ENCODE data around the gene AWAT2. TPM values are rescaled to one million over a fixed set of nuclear protein-coding genes. Genes with fewer than 3 reads are reported as not detected.

The AWAT2 gene
- total RNA-seq, 4 donors from 2014 or later = not detected

GRCh38 chrX:70033348-70034051 is 16.2 kb downstream of the AWAT2 start:
- Histone ChIP-seq H3K36me3 (no peaks in the 10 kb centered on the region), H3K27me3 (no peaks in the 10 kb centered on the region), H3K27ac (no peak overlapping the region), H3K4me3 (no peak overlapping the region), H3K4me1 (peaks cover 0 to 4% (median 0%) of the 10 kb centered on the region in 3 donors), H3K9me3 (no peaks in the 10 kb centered on the region)
- DNase-seq = no peak
- intact Hi-C loops (cut with DNase I) = loop anchor here (10.0 kb wide), 1 partner anchor 61 kb away; no protein-coding TSS in a partner anchor
- 55 to 63% methylated on average over 4 to 10 of the region's 10 CpGs for WGBS, 2 donors
- TF ChIP-seq CTCF (IDR thresholded peaks at IDR 0.05) (peak in 4 of 6 experiments; percentile 23 to 47 (median 28)), POLR2A (IDR thresholded peaks at IDR 0.05) (no peak)

- H3K9me3 ChIP-seq = no peaks in the 10 kb centered on the region
- no peaks in the 10 kb centered on the region for H3K36me3 ChIP-seq
- TF ChIP-seq POLR2A (IDR thresholded peaks at IDR 0.05) = no peak
- TF ChIP-seq CTCF (IDR thresholded peaks at IDR 0.05) = no peak
- intact Hi-C loops (cut with DNase I) = loop anchor here (10.0 kb wide), 1 partner anchor 62 kb away; no protein-coding TSS in a partner anchor
- WGBS, 2 donors = 44 to 60% methylated on average over 1 to 2 of the region's 2 CpGs
- no peak overlapping the region for H3K27ac ChIP-seq
- no peaks in the 10 kb centered on the region for H3K27me3 ChIP-seq
- DNase-seq = no peak
- H3K4me1 ChIP-seq = peaks cover 0 to 4% (median 0%) of the 10 kb centered on the region in 3 donors
- H3K4me3 ChIP-seq = no peak overlapping the region
These were observed 16.9 kb downstream of the AWAT2 start for GRCh38 chrX:70032792-70033191.

- Histone ChIP-seq H3K27me3 (no peaks in the 10 kb centered on the region), H3K27ac (no peak overlapping the region), H3K4me3 (no peak overlapping the region), H3K36me3 (no peaks in the 10 kb centered on the region), H3K4me1 (peaks cover 0 to 4% (median 0%) of the 10 kb centered on the region in 3 donors), H3K9me3 (no peaks in the 10 kb centered on the region)
- intact Hi-C loops (cut with DNase I) = loop anchor here (10.0 kb wide), 1 partner anchor 64 kb away; no protein-coding TSS in a partner anchor
- 17 to 20% methylated on average over 1 to 4 of the region's 4 CpGs for WGBS, 2 donors
- TF ChIP-seq CTCF (IDR thresholded peaks at IDR 0.05) (peak in 5 of 6 experiments; percentile 43 to 64 (median 57)), POLR2A (IDR thresholded peaks at IDR 0.05) (no peak)
- DNase-seq = no peak
These were observed 19.4 kb downstream of the AWAT2 start for GRCh38 chrX:70030301-70030767.

DNA sequence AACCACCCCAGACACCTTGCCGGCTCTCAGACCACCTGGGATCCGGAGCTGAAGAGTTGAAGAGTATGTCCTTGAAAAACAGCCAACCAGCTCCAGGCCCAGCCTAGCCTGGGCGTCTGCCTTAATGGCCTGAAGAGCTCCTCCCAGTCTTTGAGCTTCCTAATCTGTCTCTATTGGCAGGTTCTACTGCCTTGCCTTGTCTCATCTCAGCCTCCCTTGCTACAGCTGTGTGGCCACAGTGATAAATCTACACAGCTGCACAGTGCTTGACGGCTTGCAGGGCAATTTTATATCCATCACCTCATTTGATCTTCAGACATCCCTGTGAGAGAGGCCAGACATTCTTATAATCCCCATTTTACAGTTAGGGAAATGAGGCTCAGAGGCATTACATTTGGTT is 19.9 kb downstream of the AWAT2 start:
- intact Hi-C loops (cut with DNase I) = loop anchor here (10.0 kb wide), 1 partner anchor 65 kb away; no protein-coding TSS in a partner anchor

More for the DNA sequence above, 19.9 kb downstream of the AWAT2 start:
- Histone ChIP-seq H3K27me3 (no peaks in the 10 kb centered on the region), H3K4me3 (no peak overlapping the region), H3K4me1 (peaks cover 0 to 4% (median 0%) of the 10 kb centered on the region in 3 donors), H3K36me3 (no peaks in the 10 kb centered on the region), H3K27ac (no peak overlapping the region), H3K9me3 (no peaks in the 10 kb centered on the region)
- no peak for DNase-seq
- no peak for TF ChIP-seq POLR2A (IDR thresholded peaks at IDR 0.05)
- no peak for TF ChIP-seq CTCF (IDR thresholded peaks at IDR 0.05)
- WGBS, 2 donors = 47% methylated on average over 2 of the region's 4 CpGs; no CpG with 5 or more reads in 1 of the 2 donors

All from esophagus squamous epithelium (tissue), 5 donors.